ENCODE data around the gene EMC8.

The EMC8 gene

DNA sequence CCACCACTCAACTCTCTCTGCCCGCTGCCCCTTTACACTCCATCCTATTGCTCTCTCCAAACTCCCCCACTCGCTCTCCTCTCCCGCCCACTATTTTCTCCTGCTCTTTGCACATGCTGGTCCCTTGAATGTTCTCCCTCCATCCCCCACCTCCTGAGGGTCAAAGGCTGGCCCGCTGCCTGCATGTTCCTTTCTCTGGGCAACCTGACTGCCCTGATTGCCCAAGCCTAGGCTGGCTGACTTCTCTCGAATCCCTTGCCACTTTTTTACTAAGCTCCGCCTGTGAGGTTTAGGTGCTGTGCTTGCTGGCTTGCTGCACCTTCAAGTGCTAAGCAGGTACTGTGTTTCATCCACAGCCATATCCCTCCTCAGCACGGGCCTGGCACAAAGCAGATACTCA lies 2.7 kb downstream of the EMC8 start:
- no peak overlapping the region for H3K4me3 ChIP-seq (ENCODE audit: control insufficient read depth, low read depth, low read length)
- DNase-seq (ENCODE audit: low read depth): no peak
- TF ChIP-seq, protein P1, sequence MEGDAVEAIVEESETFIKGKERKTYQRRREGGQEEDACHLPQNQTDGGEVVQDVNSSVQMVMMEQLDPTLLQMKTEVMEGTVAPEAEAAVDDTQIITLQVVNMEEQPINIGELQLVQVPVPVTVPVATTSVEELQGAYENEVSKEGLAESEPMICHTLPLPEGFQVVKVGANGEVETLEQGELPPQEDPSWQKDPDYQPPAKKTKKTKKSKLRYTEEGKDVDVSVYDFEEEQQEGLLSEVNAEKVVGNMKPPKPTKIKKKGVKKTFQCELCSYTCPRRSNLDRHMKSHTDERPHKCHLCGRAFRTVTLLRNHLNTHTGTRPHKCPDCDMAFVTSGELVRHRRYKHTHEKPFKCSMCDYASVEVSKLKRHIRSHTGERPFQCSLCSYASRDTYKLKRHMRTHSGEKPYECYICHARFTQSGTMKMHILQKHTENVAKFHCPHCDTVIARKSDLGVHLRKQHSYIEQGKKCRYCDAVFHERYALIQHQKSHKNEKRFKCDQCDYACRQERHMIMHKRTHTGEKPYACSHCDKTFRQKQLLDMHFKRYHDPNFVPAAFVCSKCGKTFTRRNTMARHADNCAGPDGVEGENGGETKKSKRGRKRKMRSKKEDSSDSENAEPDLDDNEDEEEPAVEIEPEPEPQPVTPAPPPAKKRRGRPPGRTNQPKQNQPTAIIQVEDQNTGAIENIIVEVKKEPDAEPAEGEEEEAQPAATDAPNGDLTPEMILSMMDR (conservative IDR thresholded peaks at IDR 0.05; ENCODE audit: control insufficient read depth, insufficient read depth, low read depth, low read length): no peak

DNA sequence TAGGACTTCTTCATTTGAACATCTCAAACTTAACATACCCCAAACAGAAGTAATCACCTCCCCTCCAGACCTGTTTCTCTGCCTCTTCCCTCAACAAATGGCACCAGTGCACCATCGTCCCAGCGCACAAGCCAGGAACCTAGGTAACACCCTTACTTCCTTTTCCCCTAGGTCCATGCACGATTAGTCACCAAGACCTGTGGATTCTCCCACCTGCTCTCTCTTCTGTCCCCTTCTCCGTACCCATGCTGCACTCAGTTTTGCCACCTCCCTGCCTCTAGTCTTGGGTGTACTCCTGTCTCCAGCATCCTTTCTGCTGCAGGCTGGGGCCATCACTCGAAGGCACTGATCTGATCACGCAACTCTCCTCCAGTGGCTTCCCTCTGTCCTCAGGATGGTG lies 3.2 kb downstream of the EMC8 start:
- DNase-seq (ENCODE audit: low read depth): no peak
- TF ChIP-seq, protein P1 (conservative IDR thresholded peaks at IDR 0.05; ENCODE audit: control insufficient read depth, insufficient read depth, low read depth, low read length): no peak
- H3K4me3 ChIP-seq (ENCODE audit: control insufficient read depth, low read depth, low read length): no peak overlapping the region

DNA sequence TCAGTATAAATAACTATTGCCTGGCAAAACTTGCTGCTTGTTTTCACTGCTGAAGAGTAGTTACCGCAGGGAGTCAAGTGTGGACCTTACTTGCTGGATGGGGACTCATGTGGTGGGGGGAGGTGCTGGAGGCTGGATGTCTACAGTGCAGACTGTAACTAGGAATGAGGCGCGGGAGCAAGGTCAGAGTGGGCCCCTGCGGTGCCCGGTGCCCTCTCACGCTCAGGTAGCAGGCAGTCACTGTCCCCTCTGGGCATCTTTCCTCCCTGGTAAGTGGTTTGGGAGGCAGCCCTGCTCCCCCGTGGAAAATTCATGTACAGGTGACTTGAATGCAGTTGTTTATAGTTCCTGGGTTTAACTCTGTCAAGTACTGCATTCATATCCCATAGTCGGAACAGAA lies 4.6 kb downstream of the EMC8 start:
- TF ChIP-seq, protein P1 (conservative IDR thresholded peaks at IDR 0.05; ENCODE audit: control insufficient read depth, insufficient read depth, low read depth, low read length): no peak

DNA sequence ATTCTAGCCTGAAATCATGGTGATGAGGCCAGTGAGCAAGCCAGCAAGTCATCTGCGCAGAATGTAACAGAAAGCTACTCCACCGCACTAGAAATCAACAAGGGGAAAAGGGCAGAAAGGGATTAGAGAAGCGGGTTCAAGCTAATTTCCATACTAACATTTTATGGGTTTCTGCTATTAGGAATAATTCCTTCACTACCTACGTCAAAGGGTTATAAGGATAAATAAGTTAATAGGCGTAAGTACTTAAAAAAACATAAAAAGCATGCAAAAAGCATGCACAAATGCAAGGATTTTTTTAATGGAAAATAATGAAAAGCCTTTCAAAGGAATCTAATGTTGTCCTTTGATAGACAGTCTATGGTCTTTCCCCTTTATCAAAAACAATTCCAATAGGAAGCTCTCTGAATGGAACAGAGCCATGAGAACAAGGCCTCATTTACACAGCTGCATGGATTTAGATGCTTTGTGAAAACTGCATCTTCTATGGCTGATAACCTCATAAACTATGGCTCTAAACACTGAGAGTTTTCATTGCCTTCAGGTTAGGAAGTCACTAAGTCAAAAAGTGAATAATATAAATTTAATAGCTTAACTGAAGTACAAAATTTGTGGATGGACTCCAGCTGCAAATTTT lies 5.6 kb downstream of the EMC8 start:
- no peak for DNase-seq (ENCODE audit: low read depth)
- no peak overlapping the region for H3K4me3 ChIP-seq (ENCODE audit: control insufficient read depth, low read depth, low read length)
- TF ChIP-seq, protein P1 (conservative IDR thresholded peaks at IDR 0.05; ENCODE audit: control insufficient read depth, insufficient read depth, low read depth, low read length): no peak

More for the DNA sequence above, 4.6 kb downstream of the EMC8 start:
- no peak overlapping the region for H3K4me3 ChIP-seq (ENCODE audit: control insufficient read depth, low read depth, low read length)
- DNase-seq (ENCODE audit: low read depth): no peak

DNA sequence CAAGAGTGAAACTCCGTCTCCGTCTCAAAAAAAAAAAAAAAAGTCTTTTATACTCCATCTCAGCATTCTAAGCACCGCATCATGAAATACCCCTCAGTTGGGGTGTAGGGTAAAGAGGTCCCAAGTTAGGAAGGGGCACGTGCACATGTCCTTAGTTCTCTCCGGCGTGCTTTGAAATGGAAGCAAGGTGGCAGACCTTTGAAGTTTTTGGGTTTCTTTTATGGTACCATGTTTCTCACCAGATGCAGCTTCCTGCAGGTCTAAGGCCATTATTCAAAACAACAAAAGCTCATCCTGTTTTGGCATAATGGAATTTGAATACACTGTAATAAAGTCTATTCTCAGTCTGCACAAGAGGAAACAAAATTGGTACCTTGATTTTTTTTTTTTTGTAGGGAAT lies 9.6 kb downstream of the EMC8 start:
- TF ChIP-seq, protein P1 (conservative IDR thresholded peaks at IDR 0.05; ENCODE audit: control insufficient read depth, insufficient read depth, low read depth, low read length): no peak
- no peak for DNase-seq (ENCODE audit: low read depth)
- no peak overlapping the region for H3K4me3 ChIP-seq (ENCODE audit: control insufficient read depth, low read depth, low read length)

DNA sequence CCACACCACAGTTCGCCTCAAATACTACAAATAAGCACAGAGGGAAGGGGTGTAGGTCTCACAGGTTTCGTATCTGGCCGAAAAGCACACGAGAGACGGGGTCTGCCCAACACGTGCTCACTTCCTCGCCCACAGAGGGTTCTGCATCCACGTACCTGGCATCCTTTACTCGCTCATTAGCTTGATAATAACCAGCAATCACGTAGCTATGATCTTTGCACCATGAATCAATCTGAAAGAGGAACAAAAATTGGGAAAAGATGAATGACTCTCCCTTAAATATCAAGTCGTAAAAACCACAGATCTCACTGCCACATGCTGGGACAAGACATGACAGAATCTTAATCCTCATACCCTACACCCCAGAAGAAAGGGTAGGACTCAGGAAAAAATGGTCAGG lies 10.5 kb downstream of the EMC8 start:
- TF ChIP-seq, protein P1 (conservative IDR thresholded peaks at IDR 0.05; ENCODE audit: control insufficient read depth, insufficient read depth, low read depth, low read length): no peak
- no peak for DNase-seq (ENCODE audit: low read depth)
- no peak overlapping the region for H3K4me3 ChIP-seq (ENCODE audit: control insufficient read depth, low read depth, low read length)

DNA sequence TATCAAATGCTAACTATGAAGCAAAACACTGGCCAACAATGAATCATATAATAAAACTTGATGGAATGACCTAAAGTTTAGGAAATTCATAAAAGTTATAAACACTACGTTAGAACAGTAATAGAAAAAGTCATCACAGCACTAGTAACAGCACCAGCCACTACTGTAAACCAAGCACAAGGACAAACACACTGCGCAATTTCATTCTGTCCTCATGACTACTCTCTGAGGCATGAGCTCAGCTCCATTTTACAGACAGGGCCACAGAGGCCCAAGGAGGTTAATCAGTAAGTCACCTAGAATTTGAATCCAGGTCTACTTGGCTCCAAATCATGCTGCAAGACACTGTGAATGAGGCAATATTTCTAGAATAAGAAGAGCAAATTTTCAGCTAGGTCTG lies 13.4 kb downstream of the EMC8 start:
- DNase-seq (ENCODE audit: low read depth): no peak
- TF ChIP-seq, protein P1 (conservative IDR thresholded peaks at IDR 0.05; ENCODE audit: control insufficient read depth, insufficient read depth, low read depth, low read length): no peak
- H3K4me3 ChIP-seq (ENCODE audit: control insufficient read depth, low read depth, low read length): no peak overlapping the region

All from fibroblast of mammary gland (primary cell).